HCT116 (cell line): ENCODE measurements around the gene RAI14.

Experiments used
- CEBPB ChIP-seq: IDR thresholded peaks from 2 replicates; pipeline ENCODE4 v1.6.1; 2012; ENCODE audit warnings: low read depth
- EZH2 ChIP-seq: fragments of 200-600 bp; sonication (generic); IDR thresholded peaks from 2 replicates; pipeline ENCODE4 v1.6.1; 2017; ENCODE audit warnings: antibody characterized with exemption, mixed run types
- POLR2A ChIP-seq: IDR thresholded peaks from 2 replicates; pipeline ENCODE4 v1.7.0; 2011; ENCODE audit warnings: borderline replicate concordance; ENCODE audit not compliant: insufficient read depth, insufficient read length; ENCODE audit errors: extremely low read depth
- POLR2AphosphoS5 ChIP-seq: IDR thresholded peaks from 2 replicates; pipeline ENCODE4 v1.6.1; 2011; ENCODE audit warnings: mild to moderate bottlenecking, low read depth, low read length, moderate library complexity
- RAD21 ChIP-seq: IDR thresholded peaks from 2 replicates; pipeline ENCODE4 v1.6.1; 2012; ENCODE audit warnings: low read depth, mild to moderate bottlenecking
- SP1 ChIP-seq: IDR thresholded peaks from 2 replicates; pipeline ENCODE4 v1.6.1; 2012; ENCODE audit warnings: low read depth
- ZNF274 ChIP-seq: fragments of 200-500 bp; sonication (Bioruptor generic); IDR thresholded peaks from 2 replicates; pipeline ENCODE4 v1.6.1; 2014; ENCODE audit warnings: mild to moderate bottlenecking, low read depth, low read length, inconsistent platforms
- TF ChIP-seq, protein P1 (sequence below): IDR thresholded peaks from 2 replicates; pipeline ENCODE4 v1.6.1; 2012
- TF ChIP-seq, protein P2 (sequence below), 3 experiments: fragments of 200-600 bp in 1 of 3; sonication (generic) in 1 of 3; IDR thresholded peaks in 2 of 3; conservative IDR thresholded peaks in 1 of 3; 2 replicates each; pipeline ENCODE4 v1.5.1; 2012 to 2017; ENCODE audit warnings: low read depth in 2 of 3, low read length in 2 of 3, antibody characterized with exemption in 1 of 3, borderline replicate concordance in 1 of 3, control low read depth in 1 of 3, mild to moderate bottlenecking in 1 of 3, mixed read lengths in 1 of 3, mixed run types in 1 of 3, moderate library complexity in 1 of 3; ENCODE audit not compliant: insufficient read depth in 1 of 3
- TF ChIP-seq, protein P3 (sequence below): IDR thresholded peaks from 2 replicates; pipeline ENCODE4 v1.6.1; 2012; ENCODE audit warnings: low read depth

DNA sequence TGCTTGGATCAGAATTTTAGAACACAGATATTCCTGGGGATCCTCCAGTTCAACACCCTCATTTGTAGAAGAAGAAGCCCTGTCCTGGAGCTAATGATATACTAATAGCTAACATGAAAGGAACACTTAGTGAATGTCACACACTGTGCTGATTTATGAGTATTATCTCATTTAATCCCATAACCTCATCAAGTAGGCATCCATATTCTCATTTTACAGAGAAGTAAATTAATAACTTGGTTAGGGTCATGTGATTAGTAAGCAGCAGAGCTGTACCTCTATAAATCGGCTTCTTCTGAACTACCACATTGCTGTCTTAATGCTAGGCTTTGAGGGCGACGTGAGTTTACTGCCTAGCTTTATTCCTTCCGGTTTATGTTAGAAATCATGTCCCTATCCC lies 188.9 kb downstream of the RAI14 start:
- TF ChIP-seq, protein P1, sequence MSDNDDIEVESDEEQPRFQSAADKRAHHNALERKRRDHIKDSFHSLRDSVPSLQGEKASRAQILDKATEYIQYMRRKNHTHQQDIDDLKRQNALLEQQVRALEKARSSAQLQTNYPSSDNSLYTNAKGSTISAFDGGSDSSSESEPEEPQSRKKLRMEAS: no peak
- TF ChIP-seq, protein P2, sequence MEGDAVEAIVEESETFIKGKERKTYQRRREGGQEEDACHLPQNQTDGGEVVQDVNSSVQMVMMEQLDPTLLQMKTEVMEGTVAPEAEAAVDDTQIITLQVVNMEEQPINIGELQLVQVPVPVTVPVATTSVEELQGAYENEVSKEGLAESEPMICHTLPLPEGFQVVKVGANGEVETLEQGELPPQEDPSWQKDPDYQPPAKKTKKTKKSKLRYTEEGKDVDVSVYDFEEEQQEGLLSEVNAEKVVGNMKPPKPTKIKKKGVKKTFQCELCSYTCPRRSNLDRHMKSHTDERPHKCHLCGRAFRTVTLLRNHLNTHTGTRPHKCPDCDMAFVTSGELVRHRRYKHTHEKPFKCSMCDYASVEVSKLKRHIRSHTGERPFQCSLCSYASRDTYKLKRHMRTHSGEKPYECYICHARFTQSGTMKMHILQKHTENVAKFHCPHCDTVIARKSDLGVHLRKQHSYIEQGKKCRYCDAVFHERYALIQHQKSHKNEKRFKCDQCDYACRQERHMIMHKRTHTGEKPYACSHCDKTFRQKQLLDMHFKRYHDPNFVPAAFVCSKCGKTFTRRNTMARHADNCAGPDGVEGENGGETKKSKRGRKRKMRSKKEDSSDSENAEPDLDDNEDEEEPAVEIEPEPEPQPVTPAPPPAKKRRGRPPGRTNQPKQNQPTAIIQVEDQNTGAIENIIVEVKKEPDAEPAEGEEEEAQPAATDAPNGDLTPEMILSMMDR (IDR thresholded peaks at IDR 0.05 in 2 of 3, conservative IDR thresholded peaks at IDR 0.05 in 1 of 3; ENCODE audit: borderline replicate concordance in 1 of 3, insufficient read depth in 1 of 3, low read depth in 2 of 3, low read length in 2 of 3): no peak
- TF ChIP-seq RAD21: no peak
- no peak for TF ChIP-seq POLR2AphosphoS5
- no peak for TF ChIP-seq EZH2
- TF ChIP-seq CEBPB: no peak
- no peak for TF ChIP-seq ZNF274
- TF ChIP-seq SP1: no peak
- TF ChIP-seq POLR2A: no peak
- TF ChIP-seq, protein P3, sequence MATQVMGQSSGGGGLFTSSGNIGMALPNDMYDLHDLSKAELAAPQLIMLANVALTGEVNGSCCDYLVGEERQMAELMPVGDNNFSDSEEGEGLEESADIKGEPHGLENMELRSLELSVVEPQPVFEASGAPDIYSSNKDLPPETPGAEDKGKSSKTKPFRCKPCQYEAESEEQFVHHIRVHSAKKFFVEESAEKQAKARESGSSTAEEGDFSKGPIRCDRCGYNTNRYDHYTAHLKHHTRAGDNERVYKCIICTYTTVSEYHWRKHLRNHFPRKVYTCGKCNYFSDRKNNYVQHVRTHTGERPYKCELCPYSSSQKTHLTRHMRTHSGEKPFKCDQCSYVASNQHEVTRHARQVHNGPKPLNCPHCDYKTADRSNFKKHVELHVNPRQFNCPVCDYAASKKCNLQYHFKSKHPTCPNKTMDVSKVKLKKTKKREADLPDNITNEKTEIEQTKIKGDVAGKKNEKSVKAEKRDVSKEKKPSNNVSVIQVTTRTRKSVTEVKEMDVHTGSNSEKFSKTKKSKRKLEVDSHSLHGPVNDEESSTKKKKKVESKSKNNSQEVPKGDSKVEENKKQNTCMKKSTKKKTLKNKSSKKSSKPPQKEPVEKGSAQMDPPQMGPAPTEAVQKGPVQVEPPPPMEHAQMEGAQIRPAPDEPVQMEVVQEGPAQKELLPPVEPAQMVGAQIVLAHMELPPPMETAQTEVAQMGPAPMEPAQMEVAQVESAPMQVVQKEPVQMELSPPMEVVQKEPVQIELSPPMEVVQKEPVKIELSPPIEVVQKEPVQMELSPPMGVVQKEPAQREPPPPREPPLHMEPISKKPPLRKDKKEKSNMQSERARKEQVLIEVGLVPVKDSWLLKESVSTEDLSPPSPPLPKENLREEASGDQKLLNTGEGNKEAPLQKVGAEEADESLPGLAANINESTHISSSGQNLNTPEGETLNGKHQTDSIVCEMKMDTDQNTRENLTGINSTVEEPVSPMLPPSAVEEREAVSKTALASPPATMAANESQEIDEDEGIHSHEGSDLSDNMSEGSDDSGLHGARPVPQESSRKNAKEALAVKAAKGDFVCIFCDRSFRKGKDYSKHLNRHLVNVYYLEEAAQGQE: no peak
